Astrocyte (in vitro differentiated cells and primary cell): ENCODE results near the gene RFLNA.

Experiments used
- EZH2 ChIP-seq: IDR thresholded peaks from 2 replicates; pipeline ENCODE4 v1.6.1; 2012; ENCODE audit warnings: mild to moderate bottlenecking, low read length, inconsistent platforms; ENCODE audit not compliant: insufficient read depth
- TF ChIP-seq, protein P1 (sequence below): IDR thresholded peaks from 2 replicates; pipeline ENCODE4 v1.5.1; 2011; ENCODE audit warnings: low read depth, mild to moderate bottlenecking, inconsistent platforms, low read length, moderate library complexity; ENCODE audit not compliant: insufficient read depth

DNA sequence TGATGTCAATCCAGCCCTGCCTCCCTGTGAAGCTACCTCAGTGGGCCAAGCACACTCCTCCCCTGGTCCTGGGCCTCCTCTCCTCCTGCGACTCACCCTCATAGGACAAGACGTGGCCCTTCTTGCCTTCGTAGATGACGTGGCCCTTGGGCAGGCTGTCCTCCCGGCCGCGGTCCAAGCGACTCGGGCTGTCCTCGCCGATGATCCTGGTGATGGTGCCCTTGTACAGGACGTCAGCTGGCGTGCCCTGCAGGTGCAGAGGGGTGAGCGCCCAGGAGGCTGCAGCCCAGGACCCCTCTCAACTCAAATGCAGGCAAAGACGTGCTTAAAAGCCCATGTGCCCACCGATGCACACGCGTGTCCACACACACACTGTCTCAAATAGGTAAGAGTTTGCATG lies 55.6 kb downstream of the RFLNA start:
- no peak for TF ChIP-seq EZH2
- TF ChIP-seq, protein P1, sequence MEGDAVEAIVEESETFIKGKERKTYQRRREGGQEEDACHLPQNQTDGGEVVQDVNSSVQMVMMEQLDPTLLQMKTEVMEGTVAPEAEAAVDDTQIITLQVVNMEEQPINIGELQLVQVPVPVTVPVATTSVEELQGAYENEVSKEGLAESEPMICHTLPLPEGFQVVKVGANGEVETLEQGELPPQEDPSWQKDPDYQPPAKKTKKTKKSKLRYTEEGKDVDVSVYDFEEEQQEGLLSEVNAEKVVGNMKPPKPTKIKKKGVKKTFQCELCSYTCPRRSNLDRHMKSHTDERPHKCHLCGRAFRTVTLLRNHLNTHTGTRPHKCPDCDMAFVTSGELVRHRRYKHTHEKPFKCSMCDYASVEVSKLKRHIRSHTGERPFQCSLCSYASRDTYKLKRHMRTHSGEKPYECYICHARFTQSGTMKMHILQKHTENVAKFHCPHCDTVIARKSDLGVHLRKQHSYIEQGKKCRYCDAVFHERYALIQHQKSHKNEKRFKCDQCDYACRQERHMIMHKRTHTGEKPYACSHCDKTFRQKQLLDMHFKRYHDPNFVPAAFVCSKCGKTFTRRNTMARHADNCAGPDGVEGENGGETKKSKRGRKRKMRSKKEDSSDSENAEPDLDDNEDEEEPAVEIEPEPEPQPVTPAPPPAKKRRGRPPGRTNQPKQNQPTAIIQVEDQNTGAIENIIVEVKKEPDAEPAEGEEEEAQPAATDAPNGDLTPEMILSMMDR = no peak
